K562 (cell line): ENCODE measurements around the gene COL25A1. TPM values are rescaled to one million over a fixed set of nuclear protein-coding genes. Genes with fewer than 3 reads are reported as not detected.

ENCODE experiments used
- ATAC-seq: fragments of 200-7000 bp; cut with Tn5 transposase; 3 replicates; pipeline ENCODE4 v1.9.1; 2020; ENCODE audit warnings: moderate library complexity
- BruUV-seq: library from RNA; stranded (reverse); fragments of 400-500 nt; replicated peaks from 2 replicates; lab custom pipeline; 2021; lab: Mats Ljungman, UMichigan
- CTCF ChIA-PET: fragments of 300-600 bp; formaldehyde crosslinking; extraction: SDS; loops from one replicate; lab custom pipeline; 2021; ENCODE audit warnings: low intra/inter-chr PET ratio; lab: Yijun Ruan, JAX
- POLR2A ChIA-PET: fragments of 300-600, 350-650 bp; sonication (Branson Sonifier 250); formaldehyde crosslinking; extraction: SDS; loops from one replicate; lab custom pipeline; 2021; ENCODE audit warnings: antibody characterized with exemption, inconsistent platforms; lab: Yijun Ruan, JAX
- DNase-seq, 4 experiments: peaks; one replicate each; pipeline versions ENCODE4 v3.0.0 to v3.0.0-alpha.2; 2011 to 2018; ENCODE audit warnings: low spot score in 3 of 4, mixed read lengths in 3 of 4; ENCODE audit errors: extremely low read depth in 1 of 4
- FAIRE-seq: peaks from 2 replicates; lab custom pipeline; 2011; peaks lifted over from hg19 to GRCh38; lab: Jason Lieb, UNC
- H2AFZ ChIP-seq: 2 replicates; pipeline ENCODE4 v1.6.0; 2011; ENCODE audit warnings: low read depth, low read length, control low read depth, inconsistent platforms
- H3K27ac ChIP-seq: fragments of 200-600 bp; 3 replicates; pipeline ENCODE4 v1.8.0; 2011; ENCODE audit warnings: low read depth, mild to moderate bottlenecking, control low read depth, inconsistent platforms, low read length, moderate library complexity, mixed read lengths; ENCODE audit errors: extremely low read depth
- H3K27me3 ChIP-seq, 2 experiments: fragments of 300-600 bp in 1 of 2; 2 replicates in 1 of 2; 3 replicates in 1 of 2; pipeline versions ENCODE4 v1.6.0 to v1.8.0; 2011; ENCODE audit warnings: inconsistent platforms in 2 of 2, low read length in 2 of 2, mild to moderate bottlenecking in 1 of 2, mixed read lengths in 1 of 2, moderate library complexity in 1 of 2; ENCODE audit not compliant: control insufficient read depth in 2 of 2, insufficient read depth in 2 of 2
- H3K36me3 ChIP-seq: fragments of 300-600 bp; 3 replicates; pipeline ENCODE4 v1.8.0; 2011; ENCODE audit warnings: mild to moderate bottlenecking, low read length, inconsistent platforms; ENCODE audit not compliant: control insufficient read depth, insufficient read depth
- H3K4me1 ChIP-seq, 2 experiments: fragments of 200-600 bp in 1 of 2; replicated peaks in 1 of 2; 2 replicates in 1 of 2; 3 replicates in 1 of 2; pipeline versions ENCODE4 v1.5.1 to v1.8.0; 2011; ENCODE audit warnings: inconsistent platforms in 2 of 2, low read length in 2 of 2, mild to moderate bottlenecking in 1 of 2, mixed read lengths in 1 of 2, moderate library complexity in 1 of 2; ENCODE audit not compliant: control insufficient read depth in 2 of 2, insufficient read depth in 2 of 2
- H3K4me2 ChIP-seq: 2 replicates; pipeline ENCODE4 v1.6.1; 2011; ENCODE audit warnings: low read length, control low read depth, inconsistent platforms, mixed read lengths; ENCODE audit not compliant: insufficient read depth
- H3K4me3 ChIP-seq: fragments of 200-600 bp; sonication (generic), shearing (Covaris generic); 2 replicates; pipeline ENCODE4 v1.5.1; 2016; ENCODE audit warnings: control low read depth, inconsistent platforms
- H3K79me2 ChIP-seq: fragments of 200-600 bp; 3 replicates; pipeline ENCODE4 v1.8.0; 2011; ENCODE audit warnings: low read length, inconsistent platforms; ENCODE audit not compliant: control insufficient read depth, insufficient read depth
- H3K9ac ChIP-seq, 2 experiments: 2 replicates each; pipeline versions ENCODE4 v1.6.0 to v1.6.1; 2011; ENCODE audit warnings: low read depth in 2 of 2, low read length in 2 of 2, control low read depth in 1 of 2, inconsistent platforms in 1 of 2, mild to moderate bottlenecking in 1 of 2, mixed read lengths in 1 of 2; ENCODE audit not compliant: insufficient read depth in 1 of 2
- H3K9me1 ChIP-seq: one replicate; pipeline ENCODE4 v1.6.0; 2011; ENCODE audit warnings: inconsistent platforms, mild to moderate bottlenecking, low read length, moderate library complexity; ENCODE audit not compliant: control insufficient read depth, insufficient read depth
- H3K9me3 ChIP-seq: replicated peaks from 2 replicates; pipeline ENCODE4 v1.5.1; 2011; ENCODE audit warnings: low read depth, low read length, inconsistent platforms; ENCODE audit not compliant: control insufficient read depth, insufficient read depth
- H4K20me1 ChIP-seq: replicated peaks from 2 replicates; pipeline ENCODE4 v1.6.1; 2011; ENCODE audit warnings: low read length, inconsistent platforms, mixed read lengths; ENCODE audit not compliant: control insufficient read depth, insufficient read depth
- DIDO1 ChIP-seq: fragments of 450-650 bp; IDR thresholded peaks from 2 replicates; pipeline ENCODE4 v1.6.1; 2016; ENCODE audit warnings: low read depth, missing biosample characterization, missing genetic modification characterization
- ILK ChIP-seq: fragments of 450-650 bp; IDR thresholded peaks from 2 replicates; pipeline ENCODE4 v1.6.1; 2016; ENCODE audit warnings: missing genetic modification characterization, low read depth, mild to moderate bottlenecking, missing compliant biosample characterization, moderate library complexity, borderline replicate concordance
- ZBTB17 ChIP-seq: fragments of 450-650 bp; formaldehyde crosslinking; IDR thresholded peaks from 2 replicates; pipeline ENCODE4 v1.4.0; 2020; ENCODE audit warnings: mild to moderate bottlenecking
- ZNF146 ChIP-seq: IDR thresholded peaks from one replicate; pipeline ENCODE4 v1.6.1; 2018; ENCODE audit warnings: missing compliant biosample characterization; ENCODE audit not compliant: unreplicated experiment
- ZNF165 ChIP-seq: fragments of 250-450 bp; sonication (Bioruptor Pico); IDR thresholded peaks from 2 replicates; pipeline ENCODE4 v1.4.0; 2020; ENCODE audit warnings: borderline replicate concordance
- WGBS: fragments of 100-300 bp; shearing (Covaris generic); methylation state at CpG from one replicate; pipeline ENCODE4 v1.1.6; 2016; ENCODE audit warnings: low coverage, mixed read lengths; ENCODE audit not compliant: insufficient coverage; ENCODE audit errors: missing lambda C conversion rate; 5-methylcytosine and 5-hydroxymethylcytosine counted together
- in situ Hi-C: fragments of 300-500 bp; cut with MboI; formaldehyde crosslinking; loops from 4 replicates; pipeline ENCODE4 v1.15.0; 2018; ENCODE audit warnings: inconsistent platforms, mixed read lengths
- intact Hi-C: fragments of 100-400 bp; cut with micrococcal nuclease; formaldehyde crosslinking; loops from 2 replicates; pipeline ENCODE4 v1.14.2; 2022
- polyA plus RNA-seq, 8 experiments: library from polyadenylated mRNA; depleted of rRNA in 4 of 8; stranded (reverse) in 5 of 8; unstranded in 3 of 8; fragments of >200 nt; fragmentation: Nextera tagmentation in 2 of 8; fragmentation: Illumina TruSeq in 1 of 8; extraction: Ambion mirVana in 2 of 8; extraction: Trizol in 1 of 8; gene quantifications; 2 replicates each; pipeline versions ENCODE4 v1.2.1 to v1.2.3, GENCODE V29; 2011 to 2014; ENCODE audit warnings: inconsistent platforms in 1 of 8, missing spikeins in 1 of 8
- total RNA-seq, 7 experiments: library from RNA; depleted of rRNA in 6 of 7; stranded (reverse); fragments of >200 nt in 6 of 7; fragmentation: Illumina TruSeq in 2 of 7; extraction: Trizol in 2 of 7; gene quantifications; 2 replicates each; pipeline versions ENCODE4 v1.2.1 to v1.2.3, GENCODE V29; 2011 to 2021; ENCODE audit warnings: low replicate concordance in 1 of 7
- TF ChIP-seq, protein P1 (sequence below): sonication (generic); formaldehyde crosslinking; IDR thresholded peaks from 2 replicates; pipeline ENCODE4 v1.8.1; 2022; ENCODE audit warnings: missing genetic modification reagents
- TF ChIP-seq, protein P2 (sequence below): fragments of 450-650 bp; IDR thresholded peaks from 2 replicates; pipeline ENCODE4 v1.6.1; 2016; ENCODE audit warnings: low read depth

COL25A1 gene
- total and polyA plus RNA-seq, 9 of the 15 experiments (the other 6 are each of a cell fraction or from before 2014, with no cell fraction given), result 0.03 to 0.62 (median 0.27) TPM

DNA sequence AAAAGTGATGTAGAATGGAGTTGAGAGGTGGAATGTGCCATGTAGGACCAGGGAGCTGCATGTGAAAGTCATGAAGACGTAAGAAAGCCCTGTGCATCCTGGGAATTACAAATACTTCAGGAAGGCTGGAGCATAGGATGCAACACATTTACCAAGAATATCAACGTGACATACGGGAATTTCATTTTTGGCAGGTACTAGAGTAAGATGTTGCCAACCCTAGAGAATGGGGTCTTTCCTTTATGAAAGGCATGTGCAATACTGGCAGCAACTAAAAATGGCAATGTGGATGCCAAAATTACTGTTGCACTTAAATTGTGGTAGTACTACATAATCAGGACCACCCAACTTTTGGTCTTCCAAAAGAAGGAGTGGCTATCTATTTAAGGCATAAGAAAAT is 188.0 kb downstream of the COL25A1 start:
- no peaks in the 10 kb centered on the region for H3K79me2 ChIP-seq
- no peak overlapping the region for H3K4me3 ChIP-seq
- FAIRE-seq (no peak), ATAC-seq (no peak), DNase-seq (no peak)
- H2AFZ ChIP-seq, result no peak overlapping the region
- WGBS, result 81% methylated on average over 3 of the region's 3 CpGs
- H3K9ac ChIP-seq, result no peak overlapping the region
- no peaks in the 10 kb centered on the region for H3K27me3 ChIP-seq
- POLR2A ChIA-PET, result interaction anchor here (0.6 kb wide), 1 partner anchor 13 kb away, joined by 3 read pairs; no protein-coding TSS in a partner anchor
- H4K20me1 ChIP-seq, result no peaks in the 10 kb centered on the region
- H3K27ac ChIP-seq, result no peak overlapping the region
- in situ Hi-C loops (no loop called here), intact Hi-C loops (no loop called here)
- no peaks in the 10 kb centered on the region for H3K36me3 ChIP-seq
- BruUV-seq, result no TSS peak
- CTCF ChIA-PET, result no interaction called here
- no peaks in the 10 kb centered on the region for H3K9me1 ChIP-seq
- H3K4me2 ChIP-seq, result no peak overlapping the region
- no peak for TF ChIP-seq DIDO1 (tag)
- no peak for TF ChIP-seq ZBTB17 (CRISPR knock-in tag)
- TF ChIP-seq, protein P1, sequence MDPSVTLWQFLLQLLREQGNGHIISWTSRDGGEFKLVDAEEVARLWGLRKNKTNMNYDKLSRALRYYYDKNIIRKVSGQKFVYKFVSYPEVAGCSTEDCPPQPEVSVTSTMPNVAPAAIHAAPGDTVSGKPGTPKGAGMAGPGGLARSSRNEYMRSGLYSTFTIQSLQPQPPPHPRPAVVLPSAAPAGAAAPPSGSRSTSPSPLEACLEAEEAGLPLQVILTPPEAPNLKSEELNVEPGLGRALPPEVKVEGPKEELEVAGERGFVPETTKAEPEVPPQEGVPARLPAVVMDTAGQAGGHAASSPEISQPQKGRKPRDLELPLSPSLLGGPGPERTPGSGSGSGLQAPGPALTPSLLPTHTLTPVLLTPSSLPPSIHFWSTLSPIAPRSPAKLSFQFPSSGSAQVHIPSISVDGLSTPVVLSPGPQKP (CRISPR knock-in tag), result no peak
- TF ChIP-seq ZNF146, result no peak
- TF ChIP-seq, all 486 proteins: peak for 0
- H3K9me3 ChIP-seq, result no peaks in the 10 kb centered on the region
- no peaks in the 10 kb centered on the region for H3K4me1 ChIP-seq

DNA sequence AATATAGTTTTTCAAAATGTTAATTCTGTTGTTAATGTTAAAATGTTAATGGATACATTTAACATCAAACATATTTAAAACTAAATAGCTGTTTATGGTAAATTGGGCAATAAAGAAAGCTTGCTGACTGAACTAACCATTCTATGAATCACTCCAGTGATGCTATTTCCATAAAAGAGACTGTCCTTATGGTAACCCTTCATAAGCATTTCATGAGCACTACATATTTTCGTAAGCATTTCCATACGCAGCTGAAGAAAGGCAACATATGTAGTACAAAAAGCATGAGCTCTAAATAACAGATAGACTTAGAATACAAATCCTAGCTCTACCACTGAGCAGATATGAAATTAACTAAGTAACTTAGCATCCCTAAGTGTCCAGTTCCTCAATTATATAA is 188.9 kb downstream of the COL25A1 start:
- H3K27me3 ChIP-seq, result no peaks in the 10 kb centered on the region
- no peaks in the 10 kb centered on the region for H3K79me2 ChIP-seq
- intact Hi-C loops (no loop called here), in situ Hi-C loops (no loop called here)
- H3K36me3 ChIP-seq, result no peaks in the 10 kb centered on the region
- no peaks in the 10 kb centered on the region for H3K9me3 ChIP-seq
- no peak overlapping the region for H3K4me2 ChIP-seq
- ATAC-seq (no peak), DNase-seq (no peak), FAIRE-seq (no peak)
- no peak overlapping the region for H3K27ac ChIP-seq
- 79% methylated on average over 2 of the region's 2 CpGs for WGBS
- H4K20me1 ChIP-seq, result no peaks in the 10 kb centered on the region
- no peaks in the 10 kb centered on the region for H3K4me1 ChIP-seq
- H2AFZ ChIP-seq, result no peak overlapping the region
- BruUV-seq, result no TSS peak
- ChIA-PET CTCF (no interaction called here), POLR2A (no interaction called here)
- H3K9me1 ChIP-seq, result no peaks in the 10 kb centered on the region
- H3K4me3 ChIP-seq, result no peak overlapping the region
- H3K9ac ChIP-seq, result no peak overlapping the region
- TF ChIP-seq, protein P2, sequence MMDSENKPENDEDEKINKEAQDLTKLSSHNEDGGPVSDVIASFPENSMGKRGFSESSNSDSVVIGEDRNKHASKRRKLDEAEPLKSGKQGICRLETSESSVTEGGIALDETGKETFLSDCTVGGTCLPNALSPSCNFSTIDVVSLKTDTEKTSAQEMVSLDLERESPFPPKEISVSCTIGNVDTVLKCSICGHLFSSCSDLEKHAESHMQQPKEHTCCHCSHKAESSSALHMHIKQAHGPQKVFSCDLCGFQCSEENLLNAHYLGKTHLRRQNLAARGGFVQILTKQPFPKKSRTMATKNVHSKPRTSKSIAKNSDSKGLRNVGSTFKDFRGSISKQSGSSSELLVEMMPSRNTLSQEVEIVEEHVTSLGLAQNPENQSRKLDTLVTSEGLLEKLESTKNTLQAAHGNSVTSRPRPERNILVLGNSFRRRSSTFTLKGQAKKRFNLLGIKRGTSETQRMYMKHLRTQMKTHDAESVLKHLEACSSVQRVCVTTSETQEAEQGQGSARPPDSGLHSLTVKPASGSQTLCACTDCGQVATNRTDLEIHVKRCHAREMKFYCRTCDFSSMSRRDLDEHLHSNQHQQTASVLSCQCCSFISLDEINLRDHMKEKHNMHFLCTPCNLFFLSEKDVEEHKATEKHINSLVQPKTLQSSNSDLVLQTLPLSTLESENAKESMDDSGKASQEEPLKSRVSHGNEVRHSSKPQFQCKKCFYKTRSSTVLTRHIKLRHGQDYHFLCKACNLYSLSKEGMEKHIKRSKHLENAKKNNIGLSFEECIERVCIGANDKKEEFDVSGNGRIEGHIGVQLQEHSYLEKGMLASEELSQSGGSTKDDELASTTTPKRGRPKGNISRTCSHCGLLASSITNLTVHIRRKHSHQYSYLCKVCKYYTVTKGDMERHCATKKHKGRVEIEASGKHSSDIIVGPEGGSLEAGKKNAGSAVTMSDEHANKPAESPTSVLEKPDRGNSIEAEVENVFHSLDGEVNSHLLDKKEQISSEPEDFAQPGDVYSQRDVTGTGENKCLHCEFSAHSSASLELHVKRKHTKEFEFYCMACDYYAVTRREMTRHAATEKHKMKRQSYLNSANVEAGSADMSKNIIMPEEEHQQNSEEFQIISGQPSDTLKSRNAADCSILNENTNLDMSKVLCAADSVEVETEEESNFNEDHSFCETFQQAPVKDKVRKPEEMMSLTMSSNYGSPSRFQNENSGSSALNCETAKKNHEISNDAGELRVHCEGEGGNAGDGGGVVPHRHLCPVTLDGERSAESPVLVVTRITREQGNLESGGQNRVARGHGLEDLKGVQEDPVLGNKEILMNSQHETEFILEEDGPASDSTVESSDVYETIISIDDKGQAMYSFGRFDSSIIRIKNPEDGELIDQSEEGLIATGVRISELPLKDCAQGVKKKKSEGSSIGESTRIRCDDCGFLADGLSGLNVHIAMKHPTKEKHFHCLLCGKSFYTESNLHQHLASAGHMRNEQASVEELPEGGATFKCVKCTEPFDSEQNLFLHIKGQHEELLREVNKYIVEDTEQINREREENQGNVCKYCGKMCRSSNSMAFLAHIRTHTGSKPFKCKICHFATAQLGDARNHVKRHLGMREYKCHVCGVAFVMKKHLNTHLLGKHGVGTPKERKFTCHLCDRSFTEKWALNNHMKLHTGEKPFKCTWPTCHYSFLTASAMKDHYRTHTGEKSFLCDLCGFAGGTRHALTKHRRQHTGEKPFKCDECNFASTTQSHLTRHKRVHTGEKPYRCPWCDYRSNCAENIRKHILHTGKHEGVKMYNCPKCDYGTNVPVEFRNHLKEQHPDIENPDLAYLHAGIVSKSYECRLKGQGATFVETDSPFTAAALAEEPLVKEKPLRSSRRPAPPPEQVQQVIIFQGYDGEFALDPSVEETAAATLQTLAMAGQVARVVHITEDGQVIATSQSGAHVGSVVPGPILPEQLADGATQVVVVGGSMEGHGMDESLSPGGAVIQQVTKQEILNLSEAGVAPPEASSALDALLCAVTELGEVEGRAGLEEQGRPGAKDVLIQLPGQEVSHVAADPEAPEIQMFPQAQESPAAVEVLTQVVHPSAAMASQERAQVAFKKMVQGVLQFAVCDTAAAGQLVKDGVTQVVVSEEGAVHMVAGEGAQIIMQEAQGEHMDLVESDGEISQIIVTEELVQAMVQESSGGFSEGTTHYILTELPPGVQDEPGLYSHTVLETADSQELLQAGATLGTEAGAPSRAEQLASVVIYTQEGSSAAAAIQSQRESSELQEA, result no peak
- TF ChIP-seq ZNF165 (CRISPR knock-in tag) (no peak), ILK (tag) (no peak)
